Fibroblast of skin of right quadriceps (primary cell): ENCODE measurements around the gene KIF24.
"Not testable (repeated sequence)": the region's sequence is repeated elsewhere in the genome, so short reads cannot be mapped to it uniquely, and the experiment has no call there.

Experiments
- DNase-seq: peaks from one replicate; pipeline ENCODE4 v3.0.0-alpha.2; 2013

KIF24 gene

DNA sequence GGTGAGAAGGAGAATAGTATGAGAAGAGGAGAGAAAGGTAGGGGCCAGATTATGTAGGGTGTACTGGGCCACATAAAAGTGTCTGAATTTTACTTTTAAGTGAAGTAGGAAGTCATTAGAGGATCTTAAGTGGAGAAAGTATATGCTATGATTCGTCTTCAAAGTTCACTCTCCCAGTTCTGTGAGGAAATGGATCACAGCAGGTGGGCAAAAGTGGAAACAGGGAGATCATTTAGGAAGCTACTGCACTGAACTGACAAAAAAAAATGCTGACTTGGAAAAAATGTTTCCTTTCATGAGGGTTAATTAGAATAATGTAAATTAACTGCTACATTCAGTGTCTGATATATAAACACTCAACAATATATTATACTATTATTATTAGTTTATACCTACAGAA lies 2.4 kb downstream of the KIF24 start:
- no peak for DNase-seq

DNA sequence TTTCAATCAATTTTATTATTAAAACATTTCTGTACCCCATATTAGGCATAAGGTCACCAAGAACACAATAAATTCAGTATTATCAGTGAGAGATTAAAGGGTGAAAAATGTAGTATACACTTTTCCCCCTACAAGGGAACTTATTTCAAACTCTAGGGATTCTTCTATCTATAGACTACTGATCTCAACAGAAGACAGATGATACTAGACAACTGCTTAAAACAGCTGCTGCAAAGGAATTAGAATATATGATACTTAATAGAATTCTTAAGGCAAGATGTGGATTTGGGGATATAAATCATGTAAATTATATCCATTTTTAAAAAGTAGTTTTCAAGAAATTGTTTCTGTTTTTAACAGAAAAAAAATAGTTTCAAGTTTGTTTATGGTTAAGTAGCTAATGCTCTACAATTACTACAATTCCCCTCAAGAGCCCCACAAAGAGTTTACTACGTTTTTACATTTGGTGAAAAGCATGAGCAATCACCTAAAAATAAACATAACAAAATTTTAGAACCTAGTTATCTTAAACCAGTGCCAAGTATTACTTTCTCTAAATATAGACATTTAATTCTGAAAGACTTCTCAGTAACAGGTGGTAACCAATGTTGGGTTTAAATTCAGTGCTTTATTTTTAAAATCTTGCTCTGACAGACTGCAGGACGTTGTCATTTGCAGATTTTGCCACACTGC lies 6.0 kb downstream of the KIF24 start:
- no peak for DNase-seq

DNA sequence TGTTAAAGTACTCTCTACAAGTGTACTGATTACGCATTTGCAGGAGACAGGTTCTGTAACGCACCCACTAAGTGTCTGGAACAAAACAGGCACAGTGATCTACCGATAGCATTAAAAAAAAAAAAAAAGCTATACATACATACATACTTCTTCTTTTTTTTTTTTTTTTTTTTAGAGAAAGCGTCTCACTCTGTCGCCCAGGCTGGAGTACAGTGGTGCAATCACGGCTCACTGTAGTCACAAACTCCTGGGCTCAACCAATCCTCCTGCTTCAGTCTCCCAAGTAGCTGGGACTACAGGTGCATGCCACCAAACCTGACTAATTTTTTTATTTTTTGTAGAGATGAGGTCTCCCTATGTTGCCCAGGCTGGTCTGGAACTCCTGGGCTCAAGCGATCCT lies 7.6 kb downstream of the KIF24 start:
- DNase-seq: no peak

DNA sequence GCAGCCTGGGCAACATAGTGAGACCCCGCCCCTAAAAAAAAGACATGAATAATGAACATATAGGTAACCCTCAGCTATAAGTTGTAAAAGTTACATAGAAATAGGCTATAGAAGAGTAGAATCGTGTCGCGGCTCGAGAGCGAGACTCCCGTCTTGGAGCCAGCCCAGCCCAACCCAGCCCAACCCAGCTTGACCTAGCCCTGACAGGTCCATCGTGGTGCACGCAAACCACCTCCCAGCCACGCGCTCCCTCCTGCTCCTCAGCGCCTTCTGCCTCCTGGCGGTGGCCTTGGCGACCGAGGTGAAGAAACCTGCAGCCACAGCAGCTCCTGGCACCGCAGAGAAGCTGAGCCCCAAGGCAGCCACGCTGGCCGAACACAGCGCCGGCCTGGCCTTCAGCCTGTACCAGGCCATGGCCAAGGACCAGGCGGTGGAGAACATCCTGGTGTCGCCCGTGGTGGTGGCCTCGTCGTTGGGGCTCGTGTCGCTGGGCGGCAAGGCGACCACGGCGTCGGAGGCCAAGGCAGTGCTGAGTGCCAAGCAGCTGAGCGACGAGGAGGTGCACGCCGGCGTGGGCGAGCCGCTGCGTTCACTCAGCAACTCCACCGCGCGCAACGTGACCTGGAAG lies 10.8 kb downstream of the KIF24 start:
- DNase-seq: no peak

DNA sequence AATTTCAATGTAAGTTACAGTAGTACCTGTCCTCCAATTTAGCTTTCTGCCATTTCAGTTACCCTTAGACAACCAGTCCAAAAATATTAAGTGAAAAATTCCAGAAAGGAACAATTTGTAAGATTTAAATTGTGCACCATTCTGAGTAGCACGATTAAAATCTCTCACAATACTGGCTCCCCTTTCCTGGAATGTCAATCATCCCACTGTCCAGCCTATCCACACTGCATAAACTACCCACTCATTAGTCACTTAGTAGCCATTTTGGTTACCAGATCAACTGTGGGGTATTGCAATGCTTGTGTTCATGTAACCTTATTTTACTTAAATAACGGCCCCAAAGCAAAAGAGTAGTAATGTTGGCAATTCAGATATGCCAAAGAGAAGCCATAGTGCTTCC lies 11.6 kb downstream of the KIF24 start:
- DNase-seq: no peak

DNA sequence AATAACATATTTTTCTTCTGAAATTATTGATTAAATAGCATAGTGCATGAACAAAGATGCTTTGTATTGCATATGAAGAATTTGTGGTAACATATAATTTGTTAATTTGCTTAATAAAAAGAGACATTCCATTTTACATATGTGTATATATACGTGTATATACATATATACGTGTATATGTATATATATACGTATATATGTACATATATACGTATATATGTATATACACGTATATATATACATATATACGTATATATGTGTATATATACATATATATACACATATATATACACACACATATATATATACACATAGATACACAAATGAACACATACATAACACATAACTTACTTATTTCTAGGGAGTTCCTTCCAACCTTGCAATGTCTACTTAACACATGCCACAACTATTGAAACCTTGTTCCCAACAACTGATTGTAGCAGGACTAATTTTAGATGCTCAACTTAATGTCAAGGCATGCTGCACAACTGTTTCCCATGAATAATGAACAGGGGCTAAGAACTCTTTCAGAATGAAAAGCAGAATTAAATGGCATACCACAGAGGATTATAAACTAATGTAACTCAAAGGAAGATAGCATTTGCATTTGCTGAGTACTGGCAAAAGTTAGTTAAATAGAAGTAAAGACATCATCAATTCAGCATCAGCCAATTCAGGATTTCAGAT lies 17.4 kb downstream of the KIF24 start:
- no peak for DNase-seq

DNA sequence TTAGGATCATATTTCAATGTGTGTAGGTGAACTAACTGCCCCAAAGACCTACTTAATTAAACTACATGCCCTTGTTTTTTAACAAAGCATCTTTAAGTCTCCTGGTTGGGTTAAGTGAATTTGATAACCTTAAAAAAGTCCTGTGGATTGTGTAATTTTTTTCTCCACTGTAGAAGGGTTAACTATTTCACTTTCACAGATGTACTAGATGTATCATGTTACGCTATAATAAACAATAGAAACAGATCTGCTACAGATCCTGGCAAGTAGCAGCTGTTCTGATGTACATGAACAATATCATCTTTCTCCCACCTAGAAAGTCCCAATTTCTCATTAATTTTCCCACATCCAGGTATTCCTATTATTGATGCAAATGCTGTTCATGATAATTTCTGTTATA lies 18.9 kb downstream of the KIF24 start:
- DNase-seq: no peak

DNA sequence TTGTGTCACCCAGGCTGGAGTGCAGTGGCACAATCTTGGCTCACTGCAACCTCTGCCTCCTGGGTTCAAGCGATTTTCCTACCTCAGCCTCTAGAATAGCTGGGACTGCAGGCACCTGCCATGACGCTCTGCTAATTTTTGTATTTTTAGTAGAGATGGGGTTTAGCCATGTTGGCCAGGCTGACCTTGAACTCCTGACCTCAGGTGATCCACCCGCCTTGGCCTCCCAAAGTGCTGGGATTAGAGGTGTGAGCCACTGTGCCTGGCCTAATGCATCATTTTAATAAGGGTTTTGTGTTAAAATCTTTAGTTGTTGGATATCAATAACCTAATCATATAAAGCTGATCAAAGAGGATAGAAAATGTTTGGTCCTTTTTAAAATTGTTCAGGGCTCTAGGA lies 20.8 kb downstream of the KIF24 start:
- DNase-seq: not testable (repeated sequence)

DNA sequence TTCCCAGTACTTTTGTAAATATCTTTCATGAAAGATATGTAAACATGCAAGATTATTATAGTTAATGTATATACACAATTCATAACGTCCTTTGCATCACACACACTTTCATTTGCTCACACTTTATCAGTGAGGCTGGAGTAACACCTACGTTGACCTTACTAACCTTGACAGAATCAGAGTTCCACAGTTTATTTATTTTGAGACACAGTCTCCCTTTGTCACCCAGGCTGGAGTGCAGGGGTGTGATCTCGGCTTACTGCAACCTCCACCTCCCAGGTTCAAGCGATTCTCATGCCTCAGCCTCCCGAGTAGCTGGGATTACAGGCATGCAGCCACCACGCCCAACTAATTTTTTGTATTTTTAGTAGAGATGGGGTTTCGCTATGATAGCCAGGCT lies 28.0 kb downstream of the KIF24 start:
- not testable (repeated sequence) for DNase-seq

DNA sequence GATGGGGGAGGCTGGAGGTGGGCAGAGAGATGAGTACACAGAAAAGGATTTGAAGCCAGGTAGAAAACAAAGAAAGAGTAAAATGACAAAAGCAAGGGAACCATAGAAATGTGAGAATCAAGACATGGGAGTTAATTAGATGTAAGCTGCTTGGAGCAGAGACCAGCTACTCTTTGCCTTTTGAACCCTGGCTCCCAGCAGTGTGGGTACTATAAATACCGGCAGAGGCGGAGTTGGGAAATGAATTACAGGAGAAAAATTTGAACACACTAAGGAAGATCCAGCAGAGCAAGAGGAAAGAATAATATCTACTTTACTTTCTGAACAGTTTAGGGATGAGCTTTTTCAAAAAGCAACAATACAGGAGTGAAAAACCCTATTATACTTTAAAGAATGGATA lies 36.5 kb downstream of the KIF24 start:
- DNase-seq: no peak

DNA sequence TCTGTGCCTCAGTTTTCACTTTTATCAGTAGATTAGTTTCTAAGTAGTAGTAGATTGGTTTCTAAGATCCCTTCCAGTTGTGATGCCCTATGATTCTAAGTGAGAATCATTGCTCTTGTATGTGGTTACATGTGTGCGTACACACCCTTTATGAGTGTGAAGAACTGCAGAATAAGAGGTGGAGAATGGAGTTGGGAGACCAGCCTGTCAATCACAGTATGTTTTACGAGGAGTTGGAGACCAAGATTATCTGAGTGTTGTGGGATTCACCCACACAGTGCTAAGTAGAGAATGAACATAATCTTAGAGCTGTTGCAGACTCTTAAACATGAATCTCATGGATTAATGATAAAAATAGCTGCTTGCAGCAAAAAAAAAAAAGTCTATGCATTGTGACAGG lies 37.6 kb downstream of the KIF24 start:
- no peak for DNase-seq

DNA sequence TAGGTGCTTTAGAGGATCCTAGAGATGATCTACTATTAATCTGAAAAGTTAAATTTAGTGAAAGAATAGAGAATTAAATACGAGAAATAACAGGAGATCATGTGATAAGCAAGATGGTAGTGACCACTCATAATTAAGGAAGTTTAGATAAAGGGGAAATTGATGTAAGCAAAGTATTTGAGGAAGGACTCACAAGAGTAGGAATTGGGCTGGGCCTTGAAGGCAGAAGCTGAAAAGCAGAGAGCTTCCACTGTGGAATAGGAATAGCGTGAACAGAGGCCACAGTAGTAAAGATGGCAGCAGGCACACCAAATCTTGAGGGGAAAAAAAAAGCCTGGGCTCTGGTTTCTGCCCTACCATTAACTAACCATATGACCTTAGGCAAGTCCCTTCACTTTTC lies 38.0 kb downstream of the KIF24 start:
- DNase-seq: no peak

DNA sequence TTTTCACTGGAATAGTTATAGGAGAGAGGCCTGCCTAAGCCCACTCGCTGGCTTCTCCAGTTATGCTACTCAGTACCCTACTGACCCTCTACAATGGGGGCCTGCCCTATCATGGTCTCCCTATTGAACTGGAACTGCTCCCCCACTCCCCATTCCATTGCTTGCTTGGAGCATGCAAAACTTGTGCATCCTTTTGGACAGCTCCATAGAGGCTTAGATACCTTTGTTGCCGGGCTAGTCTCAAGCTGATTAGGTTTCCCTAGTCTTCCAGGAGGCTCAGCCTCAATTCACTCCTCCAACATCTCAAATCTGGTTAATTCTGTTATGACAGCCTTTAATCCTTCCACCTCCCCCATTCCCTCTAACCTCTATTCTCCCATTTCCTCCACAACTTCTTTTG lies 39.9 kb downstream of the KIF24 start:
- no peak for DNase-seq

DNA sequence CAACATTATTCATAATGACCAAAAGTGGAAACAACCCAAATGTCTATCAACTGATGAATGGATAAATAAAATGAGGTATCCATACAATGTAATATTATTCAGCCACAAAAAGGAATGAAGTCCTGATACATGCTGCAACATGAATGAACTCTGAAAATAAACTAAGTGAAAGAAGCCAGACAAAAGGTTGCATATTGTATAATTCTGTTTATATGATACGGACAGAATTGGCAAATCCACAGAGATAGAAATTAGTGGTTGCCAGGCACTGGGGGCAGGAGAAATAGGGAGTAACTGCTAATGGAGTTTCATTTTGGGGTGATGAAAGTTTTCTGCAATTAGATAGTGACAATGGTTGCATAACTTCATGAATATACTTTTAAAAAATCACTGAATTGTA lies 47.0 kb downstream of the KIF24 start:
- DNase-seq: no peak

DNA sequence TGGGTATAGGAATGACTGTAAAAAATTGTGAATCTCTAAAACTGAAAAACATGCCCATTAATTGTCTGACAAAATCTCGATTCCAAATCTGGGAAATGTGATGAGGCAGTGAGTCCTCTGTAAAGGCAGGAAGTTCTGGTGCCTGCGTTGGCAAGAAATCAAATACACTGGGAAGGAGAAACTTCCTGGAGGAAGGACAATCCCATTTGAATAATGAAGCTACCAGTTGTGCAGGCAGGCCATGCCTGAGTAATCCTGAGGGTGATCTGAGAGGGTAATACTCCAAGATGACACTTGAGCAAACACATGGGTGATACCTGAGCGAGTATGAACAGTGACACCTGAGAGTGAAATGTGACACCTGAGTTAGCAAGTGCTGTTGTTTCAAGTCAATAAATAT lies 49.7 kb downstream of the KIF24 start:
- DNase-seq: no peak
